GM21360 (cell line): ENCODE results near the gene VANGL1.
A peak's percentile ranks its signal among the peaks of the same experiment; 100 is the strongest.

Source experiments
- ATAC-seq: cut with Tn5 transposase; IDR thresholded peaks from one replicate; pipeline ENCODE4 v1.9.1; 2021; ENCODE audit warnings: mild to moderate bottlenecking, moderate library complexity; ENCODE audit not compliant: unreplicated experiment

The VANGL1 gene

DNA sequence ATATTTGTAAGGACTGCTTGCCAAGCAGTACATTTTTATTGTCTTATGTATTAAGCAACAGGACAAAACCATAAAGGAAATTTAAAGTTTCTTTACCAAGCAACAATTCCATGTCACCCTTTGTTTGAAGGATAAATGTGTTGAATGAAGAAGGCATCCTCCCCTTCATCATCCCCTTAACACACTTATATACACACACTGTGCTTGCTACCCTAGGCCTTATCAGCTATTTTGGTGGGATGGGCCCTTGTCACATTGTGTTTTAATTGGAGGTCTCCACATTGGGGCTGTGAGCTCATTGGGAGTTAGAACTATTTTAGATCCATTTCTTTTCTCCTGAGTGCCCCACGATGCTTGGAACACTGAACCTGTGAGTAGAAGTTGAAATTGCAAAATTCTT lies 1.9 kb downstream of the VANGL1 start:
- no peak for ATAC-seq

DNA sequence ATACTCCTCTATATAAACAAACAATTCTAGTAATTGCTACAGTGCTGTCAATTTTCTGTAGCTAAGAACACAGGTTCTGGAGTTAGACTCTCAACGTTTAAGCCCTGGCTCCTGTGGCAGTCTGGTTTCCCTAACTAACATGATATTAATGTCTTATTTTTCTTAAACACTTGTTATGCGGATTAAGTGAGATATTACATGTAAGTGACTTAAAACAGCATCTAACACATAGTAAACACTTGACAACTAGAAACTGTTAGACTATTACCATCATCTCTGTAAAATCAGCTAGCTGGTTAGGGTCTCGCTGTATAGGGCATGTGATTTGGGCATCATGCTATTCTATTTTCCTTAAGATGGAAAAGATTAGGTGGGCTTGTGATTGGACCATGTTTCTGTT lies 2.3 kb downstream of the VANGL1 start:
- ATAC-seq = no peak

DNA sequence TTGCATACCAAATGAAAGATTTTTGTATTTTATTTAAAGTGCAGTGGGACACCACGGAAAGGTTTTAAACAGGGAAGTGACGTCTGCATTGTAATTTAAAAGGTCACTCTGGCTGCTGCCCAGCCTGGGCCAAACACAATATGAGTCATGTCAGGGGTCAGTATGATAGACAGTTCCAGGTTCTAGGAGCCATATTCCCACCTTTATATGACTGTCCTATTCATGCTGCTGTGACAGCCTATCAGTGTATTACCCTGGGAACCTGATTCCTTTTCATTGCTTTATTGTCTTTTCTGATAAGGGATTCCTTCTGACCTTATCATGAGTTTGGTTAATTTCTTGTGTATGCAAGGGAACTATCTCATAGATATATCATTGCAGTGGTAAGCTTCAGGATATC lies 5.3 kb downstream of the VANGL1 start:
- no peak for ATAC-seq

DNA sequence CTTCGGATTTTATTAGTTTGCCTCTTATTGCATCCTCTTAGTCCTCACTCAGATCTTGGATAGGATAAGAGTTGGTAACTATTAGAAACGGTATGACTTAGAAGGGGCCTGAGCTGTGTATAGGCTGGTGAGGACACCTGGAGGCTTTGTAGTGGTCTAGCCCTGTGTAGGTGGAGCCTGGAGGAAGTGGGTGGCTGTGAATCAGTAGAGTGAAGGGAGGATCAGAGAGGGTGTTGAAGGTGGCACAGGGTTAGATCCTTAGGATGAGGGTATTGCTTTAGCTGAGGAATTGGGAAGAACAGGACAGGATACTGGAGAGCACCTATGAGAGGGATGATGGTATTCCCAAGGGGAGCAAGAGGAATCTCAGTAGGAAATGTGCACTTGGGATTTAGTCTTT lies 5.7 kb downstream of the VANGL1 start:
- no peak for ATAC-seq

DNA sequence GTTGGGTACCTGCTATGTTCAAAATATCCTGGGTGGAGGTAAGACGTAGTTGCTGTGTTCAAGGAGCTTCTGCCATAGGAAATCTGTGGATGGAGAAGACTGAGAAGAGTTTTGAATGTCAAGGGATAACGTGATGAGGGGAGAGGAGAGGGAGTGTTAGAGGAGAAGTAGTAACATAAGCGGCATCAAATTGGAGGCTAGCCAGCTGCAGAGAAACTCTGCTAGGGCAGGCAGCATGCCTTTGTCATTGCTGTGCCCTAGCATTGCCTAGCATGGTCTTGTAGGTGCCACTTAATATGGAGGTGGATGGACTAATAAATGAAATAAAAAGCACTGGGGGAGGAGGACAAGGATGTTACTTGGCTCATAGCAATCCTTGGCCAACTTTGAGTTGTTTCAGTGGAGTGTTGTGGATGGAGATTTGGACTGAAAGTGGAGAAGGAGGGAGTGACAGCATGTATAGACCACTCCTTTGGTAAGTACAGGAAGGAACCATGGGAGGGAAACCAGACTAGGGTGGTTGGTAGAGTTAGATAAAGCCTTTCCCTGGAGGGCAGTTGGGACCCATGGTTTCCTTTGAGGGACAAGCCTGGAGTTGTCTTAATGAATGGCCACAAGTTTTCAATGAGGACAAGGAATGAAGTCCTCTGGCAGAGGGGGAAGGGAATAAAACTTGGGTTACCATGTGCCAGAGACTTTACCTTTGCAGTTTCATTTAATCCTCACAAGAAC lies 6.3 kb downstream of the VANGL1 start:
- no peak for ATAC-seq

DNA sequence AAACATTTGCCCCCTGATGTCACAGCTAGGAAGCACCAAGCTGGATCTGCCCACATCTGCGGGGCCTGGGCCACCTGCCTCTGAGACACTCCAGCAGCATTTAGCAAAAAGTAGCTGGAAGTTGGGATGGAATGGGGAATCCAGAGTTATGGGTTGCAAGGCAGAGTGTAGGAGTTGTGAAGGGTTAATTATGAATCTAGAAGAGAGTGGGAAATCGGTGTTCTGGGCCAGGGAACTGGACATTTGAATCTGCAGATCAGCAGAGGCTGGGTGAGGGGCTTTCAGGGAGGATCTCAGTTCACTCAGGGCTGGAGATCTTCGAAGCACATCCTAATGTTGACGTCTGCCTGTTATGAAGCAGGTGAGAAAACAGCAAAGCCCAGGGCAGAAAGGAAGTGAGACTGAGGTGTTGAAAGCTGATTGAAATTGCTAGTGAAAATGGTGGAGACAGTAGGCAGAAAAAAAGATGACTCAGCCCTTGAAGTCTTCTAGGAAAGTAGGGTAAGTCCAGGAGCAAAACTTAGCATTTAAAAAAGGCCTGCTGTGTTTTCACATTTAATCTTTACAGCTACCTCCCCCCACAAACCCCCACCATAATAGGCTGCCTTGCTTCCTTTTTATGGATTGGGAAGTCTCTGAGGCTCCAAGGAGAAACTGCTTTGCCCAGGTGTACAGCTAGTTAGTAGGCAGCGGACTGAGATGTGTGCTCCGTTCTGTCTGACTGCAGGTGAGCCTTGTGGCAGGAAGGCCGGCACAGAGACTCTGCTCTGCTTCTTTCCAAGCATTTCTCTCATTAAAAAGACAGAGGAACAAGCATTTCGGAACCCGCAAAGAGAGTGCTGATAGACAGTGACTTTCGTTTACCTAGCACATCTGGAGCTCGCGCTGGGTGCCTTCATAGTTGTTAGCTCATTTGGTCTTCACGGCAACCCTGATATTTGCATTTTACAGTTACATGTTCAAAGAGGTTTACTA lies 7.2 kb downstream of the VANGL1 start:
- ATAC-seq = peak; percentile 81

DNA sequence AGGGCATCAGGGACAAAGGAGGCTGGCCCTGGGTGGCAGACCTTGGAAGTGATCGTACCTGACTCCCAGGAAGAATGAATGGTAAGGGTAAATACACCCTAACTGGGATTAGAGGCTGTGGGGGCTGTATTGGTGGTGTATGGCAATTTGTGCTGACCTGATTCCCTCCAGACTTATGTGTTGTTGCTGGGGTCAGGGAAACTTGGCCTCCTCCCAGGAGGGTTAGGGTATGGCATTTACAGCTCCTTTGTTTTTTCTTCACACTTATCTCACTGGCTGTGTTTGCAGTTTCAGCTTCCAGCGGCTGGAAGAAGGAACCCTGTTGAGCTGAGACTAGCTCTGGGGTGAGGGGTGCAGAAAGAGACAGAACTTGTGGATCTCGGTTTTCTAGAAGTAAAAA lies 8.2 kb downstream of the VANGL1 start:
- no peak for ATAC-seq

DNA sequence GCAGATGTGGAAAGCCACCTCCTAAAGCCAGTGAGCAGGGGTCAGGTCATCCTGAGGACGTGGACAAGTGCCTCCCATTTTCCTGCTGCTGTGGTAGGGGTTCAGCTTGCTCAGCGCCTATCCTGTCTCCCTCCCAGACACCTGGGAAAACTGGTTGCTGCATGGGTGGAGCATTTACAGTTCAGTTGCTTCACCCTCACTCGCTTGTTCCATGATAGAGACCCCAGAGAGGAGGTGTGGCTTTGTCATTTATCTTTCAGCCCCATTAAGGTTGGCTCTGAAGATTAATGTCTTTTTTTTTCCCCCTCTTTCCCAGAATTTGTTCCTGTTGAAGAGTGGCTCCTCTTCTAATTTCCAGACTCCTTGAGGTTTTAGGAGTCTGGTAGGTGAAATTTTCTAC lies 9.2 kb downstream of the VANGL1 start:
- ATAC-seq = no peak

DNA sequence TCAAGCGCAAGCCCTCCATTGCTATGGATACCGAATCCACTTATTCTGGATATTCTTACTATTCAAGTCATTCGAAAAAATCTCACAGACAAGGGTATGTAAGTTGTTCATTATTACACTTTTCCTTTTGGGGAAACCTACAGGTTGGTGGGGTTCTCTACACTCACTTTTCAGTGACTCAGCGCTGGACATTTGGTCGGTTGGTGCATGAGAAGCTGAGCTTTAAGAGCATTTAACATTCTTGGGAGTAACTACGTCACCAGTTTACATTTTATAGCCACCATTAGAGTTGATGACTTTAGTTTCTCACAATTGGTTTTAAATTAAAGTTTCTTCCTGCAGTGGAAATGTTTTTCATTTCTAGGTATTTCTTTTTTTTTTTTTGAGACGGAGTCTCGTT lies 9.6 kb downstream of the VANGL1 start:
- no peak for ATAC-seq

DNA sequence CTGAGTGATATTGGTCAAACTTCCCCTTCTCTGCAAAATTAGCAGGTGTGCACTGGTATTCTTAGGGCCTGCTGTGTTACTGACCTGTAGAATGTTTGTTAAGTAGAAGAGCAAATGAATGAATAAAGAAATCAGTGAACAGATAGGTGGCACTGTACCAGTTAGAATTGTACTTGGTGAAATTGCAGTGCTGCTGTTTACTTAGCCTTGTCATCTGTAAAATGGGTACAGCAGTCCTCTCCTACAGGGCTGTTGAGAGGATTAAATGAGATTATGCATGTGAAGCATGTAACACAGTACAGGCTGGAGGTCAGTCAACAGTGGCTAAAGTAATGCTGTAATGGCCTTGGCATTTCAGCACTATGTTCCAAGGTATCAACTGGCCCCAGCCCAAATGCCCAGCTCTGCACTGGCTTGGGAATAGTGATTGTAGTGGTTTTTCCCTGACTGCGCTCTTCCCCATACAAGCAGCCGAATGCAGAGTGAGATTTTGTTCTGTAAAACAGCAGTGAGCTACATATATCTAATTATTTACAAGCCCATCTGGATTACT lies 10.5 kb downstream of the VANGL1 start:
- ATAC-seq = no peak

DNA sequence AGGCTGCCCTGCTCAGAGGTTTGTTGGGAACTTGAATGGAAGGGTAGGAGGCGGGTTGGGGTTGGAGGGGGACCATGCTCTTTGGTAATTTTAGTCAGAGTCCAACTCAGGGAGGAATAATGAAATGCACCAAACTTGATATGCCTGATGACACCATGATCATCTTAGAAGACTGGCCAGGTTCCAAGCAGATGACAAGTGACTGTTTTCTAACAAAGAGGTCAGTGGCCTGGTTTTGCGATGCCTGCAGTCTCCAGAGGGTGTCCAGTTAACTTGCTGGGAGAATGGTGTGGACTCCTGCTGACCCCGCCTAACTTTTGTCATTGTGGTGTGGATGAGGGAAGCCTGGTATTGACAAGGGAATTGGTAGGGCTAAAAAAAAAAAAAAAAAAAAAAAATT lies 12.4 kb downstream of the VANGL1 start:
- no peak for ATAC-seq

DNA sequence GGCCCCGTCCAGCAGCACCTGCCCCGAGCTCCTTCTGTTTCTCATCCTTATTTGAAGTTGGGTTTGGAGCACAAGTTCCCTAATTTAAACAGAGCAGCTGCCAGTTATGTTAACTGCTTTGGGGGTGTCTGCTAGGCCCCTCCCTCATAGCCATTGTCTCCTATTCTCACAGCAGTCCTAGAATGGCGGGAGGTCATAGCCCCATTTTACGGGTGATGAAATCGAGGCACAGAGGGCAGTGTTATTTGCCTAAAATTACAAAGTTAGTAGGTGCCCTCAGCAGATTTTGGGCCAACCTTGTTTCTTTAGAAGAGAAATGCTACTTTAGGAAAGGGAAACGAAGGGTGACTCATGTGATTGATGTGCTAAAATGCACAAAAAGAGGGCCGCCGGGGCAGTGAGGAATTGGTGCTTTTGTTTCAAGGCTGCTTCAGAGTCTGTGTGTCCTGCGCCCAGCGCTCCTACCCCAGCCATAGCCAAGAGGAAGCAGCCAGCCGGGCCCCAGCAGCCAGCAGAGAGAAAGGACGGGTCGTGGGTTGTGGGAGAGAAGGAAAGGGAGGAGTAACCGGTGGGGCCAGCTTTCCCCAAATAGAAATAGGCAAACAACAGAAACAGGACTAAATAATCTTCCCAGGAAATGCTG lies 13.0 kb downstream of the VANGL1 start:
- no peak for ATAC-seq

DNA sequence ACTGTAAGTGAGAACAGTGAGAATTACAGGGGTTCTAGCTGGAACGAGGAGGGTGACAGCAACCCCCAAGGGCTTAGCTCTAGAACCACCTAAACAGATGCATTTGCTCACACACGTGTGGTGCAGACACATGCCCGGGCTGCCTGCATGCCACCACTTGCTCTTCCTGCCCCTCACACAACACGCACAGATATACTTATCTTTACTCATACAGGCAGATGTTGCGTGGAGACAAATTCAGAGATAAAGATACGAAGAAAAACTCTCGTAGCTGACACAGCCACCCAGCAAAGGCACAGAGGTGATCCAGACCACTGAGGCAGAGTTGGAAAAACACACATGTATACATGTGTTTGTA lies 13.5 kb downstream of the VANGL1 start:
- no peak for ATAC-seq

DNA sequence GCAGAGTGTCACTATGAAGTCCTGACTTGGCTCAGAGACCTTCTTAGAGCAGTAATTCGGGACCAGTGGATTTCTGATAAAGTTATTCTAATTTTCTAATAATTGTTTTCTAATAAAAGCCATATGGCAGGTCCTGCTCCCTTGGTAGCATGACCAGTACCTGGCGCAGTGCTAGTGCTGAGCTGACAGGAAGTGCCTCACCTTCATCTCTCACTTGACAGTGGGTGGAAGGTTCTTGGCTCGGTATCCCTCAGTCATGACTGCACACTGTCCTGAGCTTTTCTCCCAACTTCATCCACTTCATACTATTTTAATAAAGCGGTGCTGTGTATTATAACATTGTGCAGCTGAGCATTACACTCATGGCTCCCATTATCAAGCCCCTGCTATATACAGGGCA lies 14.1 kb downstream of the VANGL1 start:
- no peak for ATAC-seq

DNA sequence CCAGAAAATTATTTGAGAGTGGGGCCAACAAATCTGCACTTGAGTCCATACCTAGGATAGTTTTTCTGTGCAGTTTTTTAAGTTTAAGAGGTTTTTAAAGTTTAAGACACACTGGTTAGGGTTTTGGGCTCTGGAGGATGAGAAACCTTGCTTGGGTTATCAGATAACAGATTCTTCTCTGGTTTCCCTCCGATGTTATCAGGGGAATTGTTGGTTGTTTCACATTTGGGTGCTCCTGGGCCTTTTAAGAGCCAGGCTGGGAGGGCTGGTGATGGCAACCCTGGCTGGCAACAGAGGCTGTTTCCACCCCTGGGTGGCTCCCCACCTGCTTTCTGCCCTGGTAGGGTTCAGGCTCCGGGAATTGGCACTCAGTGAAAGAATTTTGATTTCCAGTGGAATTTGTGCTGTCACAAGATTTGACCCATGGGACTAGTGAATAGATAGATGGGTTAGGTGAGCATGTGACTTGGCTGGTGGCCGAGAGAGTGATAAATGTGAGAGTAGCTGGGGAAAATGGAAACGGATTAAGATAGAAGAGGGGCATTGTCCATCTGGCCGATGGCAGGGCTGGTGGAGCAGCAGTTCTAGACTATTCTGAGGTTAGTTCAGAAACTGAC lies 14.8 kb downstream of the VANGL1 start:
- no peak for ATAC-seq

DNA sequence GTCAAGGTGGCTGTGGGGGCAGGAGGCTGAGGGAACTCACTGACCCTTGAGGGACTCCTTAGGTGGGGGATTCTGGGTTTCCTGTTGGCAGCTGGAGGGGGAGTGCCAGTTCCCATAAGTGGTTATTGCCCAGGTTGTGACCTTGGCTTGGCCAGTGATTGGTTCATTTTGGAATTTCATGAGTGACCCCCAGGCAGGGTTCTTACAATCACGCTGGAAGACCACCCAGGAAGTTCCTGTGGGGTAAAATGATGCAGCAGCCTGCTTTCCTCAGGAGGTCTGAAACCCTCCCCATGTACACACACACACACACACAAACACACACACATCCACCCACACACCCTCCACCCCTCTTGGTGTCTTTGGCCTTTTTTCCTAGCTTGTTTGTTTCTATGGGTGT lies 16.9 kb downstream of the VANGL1 start:
- no peak for ATAC-seq

DNA sequence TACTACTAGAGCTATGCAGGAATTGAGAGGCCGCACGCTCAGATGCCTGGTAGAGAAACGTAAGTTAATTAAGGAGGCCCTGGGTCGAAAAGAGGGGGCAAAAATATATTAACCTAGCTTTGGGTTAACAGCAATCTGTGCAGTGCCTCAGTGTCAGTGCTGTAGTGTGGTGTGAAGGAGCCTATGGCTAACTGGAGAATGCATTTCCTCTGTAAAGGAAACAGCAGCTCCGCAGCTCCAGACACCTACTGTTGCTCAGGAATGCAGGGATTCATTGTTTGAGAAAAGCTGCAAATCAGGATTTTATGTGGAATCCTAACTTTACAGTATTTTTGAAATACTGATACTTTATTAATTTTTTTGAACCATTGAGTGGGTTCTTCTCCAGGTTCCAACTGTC lies 18.4 kb downstream of the VANGL1 start:
- ATAC-seq = no peak

DNA sequence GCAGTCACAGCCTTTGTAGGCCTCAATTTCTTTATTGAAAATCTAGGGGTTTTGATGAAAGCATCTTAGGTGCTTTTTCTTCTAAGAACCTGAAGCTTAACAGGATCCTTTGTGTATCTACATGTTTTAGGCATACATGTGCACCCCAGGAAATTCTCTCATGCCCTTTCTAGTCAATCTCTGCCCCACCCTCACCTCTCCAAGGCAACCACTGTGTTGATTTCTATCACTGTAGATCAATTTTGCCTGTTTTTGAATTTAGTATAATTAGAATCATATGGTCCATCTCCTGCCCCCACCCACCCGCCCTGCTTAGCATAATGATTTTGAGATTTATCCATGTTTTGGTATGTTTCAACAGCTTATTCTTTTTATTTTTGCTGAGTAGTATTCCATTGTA lies 19.4 kb downstream of the VANGL1 start:
- ATAC-seq = no peak

DNA sequence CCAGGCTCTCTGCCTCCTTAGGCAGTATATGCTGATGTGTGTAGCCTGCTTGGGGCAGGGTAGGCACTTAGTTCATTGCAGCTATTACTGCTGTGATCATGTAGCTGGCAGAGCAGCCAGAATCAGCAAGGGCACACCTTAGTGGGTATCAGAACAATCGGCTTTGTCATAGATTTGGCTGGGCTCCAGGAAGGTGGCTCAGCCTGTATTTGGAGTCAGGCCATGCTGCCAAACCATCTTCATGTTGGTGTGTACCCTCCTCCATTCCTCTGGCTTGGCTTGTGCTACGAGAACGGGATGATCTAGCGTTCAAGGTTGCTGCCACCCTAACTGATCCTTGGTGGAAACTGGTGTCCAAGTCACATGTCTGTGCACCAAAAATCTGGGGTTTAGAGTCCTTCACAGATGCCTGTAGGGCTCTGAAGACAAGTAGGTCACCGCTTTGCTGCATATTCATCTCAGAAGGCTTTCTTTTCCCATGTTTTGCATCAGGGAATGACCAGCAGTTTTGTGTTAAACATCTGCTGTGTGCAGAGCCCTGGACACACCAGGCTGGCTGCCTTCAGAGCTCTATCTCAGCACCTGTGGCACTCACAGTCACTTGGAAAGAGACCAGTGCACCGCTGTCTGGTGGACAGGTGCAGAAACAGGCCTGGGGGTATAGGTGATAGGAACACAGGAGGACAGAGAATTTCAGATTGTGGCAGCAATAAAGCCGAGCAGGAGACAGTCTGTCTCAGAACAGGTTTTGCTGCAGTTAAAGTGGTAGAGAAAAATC lies 23.7 kb downstream of the VANGL1 start:
- ATAC-seq = no peak

DNA sequence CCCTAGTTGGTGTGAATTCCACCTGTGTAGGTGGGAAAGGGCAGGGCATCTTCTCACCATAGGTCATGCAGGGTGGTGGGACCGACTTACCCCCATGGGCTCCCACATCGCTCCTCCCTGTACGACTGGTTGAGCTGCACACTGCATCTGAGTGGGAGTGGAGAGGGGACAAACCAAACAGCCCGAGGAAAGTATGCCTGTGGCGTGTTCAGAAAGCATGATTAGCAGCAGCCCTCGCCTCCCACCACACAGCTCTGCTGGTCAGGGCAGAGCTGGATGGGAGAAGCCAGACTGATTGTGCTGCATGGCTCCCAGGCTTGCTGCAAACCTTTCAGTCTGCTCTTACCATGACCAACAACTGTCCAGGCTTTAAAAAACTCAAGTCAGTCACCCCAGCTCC lies 24.4 kb downstream of the VANGL1 start:
- no peak for ATAC-seq
